Adipose tissue (tissue), 3 donors: ENCODE data around the gene B4GALNT4. TPM values are rescaled to one million over a fixed set of nuclear protein-coding genes. Genes with fewer than 3 reads are reported as not detected.
"Not testable (repeated sequence)": the region's sequence is repeated elsewhere in the genome, so short reads cannot be mapped to it uniquely, and the experiment has no call there.

ENCODE experiments used
- H3K27ac ChIP-seq: one replicate; pipeline ENCODE4 v1.5.1; 2013; ENCODE audit warnings: low read depth, low read length
- WGBS, 3 donors: extraction: QIAGEN DNeasy Blood & Tissue Kit; methylation state at CpG; one replicate each; pipeline ENCODE4 v1.1.7; 2013; 5-methylcytosine and 5-hydroxymethylcytosine counted together
- polyA plus RNA-seq, 3 donors: library from polyadenylated mRNA; stranded (reverse); fragments of 200-250 nt; gene quantifications; one replicate each; pipeline ENCODE4 v1.2.3, GENCODE V29; 2013
- donor health status: healthy with polysubstance abuse.
- donor health status: Bipolar disorder and iron deficiency.
- donor health status: healthy.

The B4GALNT4 gene
- polyA plus RNA-seq, 3 donors = 0.99 to 3.8 (median 1.6) TPM

- 84 to 88% (median 85%) methylated on average over 8 to 9 of the region's 11 CpGs for WGBS, 3 donors
- not testable (repeated sequence) for H3K27ac ChIP-seq
These were observed 42.2 kb downstream of the B4GALNT4 start for GRCh38 chr11:411520-411919.

GRCh38 chr11:412641-413119 lies 43.4 kb downstream of the B4GALNT4 start:
- H3K27ac ChIP-seq = no peak overlapping the region
- WGBS, 3 donors = 82 to 86% (median 84%) methylated on average over 13 to 15 of the region's 15 CpGs

- WGBS, 3 donors = 37 to 57% (median 40%) methylated on average over 13 of the region's 14 CpGs
These were observed 44.1 kb downstream of the B4GALNT4 start for GRCh38 chr11:413120-414081.

GRCh38 chr11:414318-414857 lies 45.1 kb downstream of the B4GALNT4 start:
- 28 to 63% (median 36%) methylated on average over 9 of the region's 9 CpGs for WGBS, 3 donors
- no peak overlapping the region for H3K27ac ChIP-seq

More at GRCh38 chr11:413120-414081, 44.1 kb downstream of the B4GALNT4 start:
- H3K27ac ChIP-seq = no peak overlapping the region

GRCh38 chr11:415640-416041 lies 46.3 kb downstream of the B4GALNT4 start:
- no peak overlapping the region for H3K27ac ChIP-seq
- WGBS, 3 donors = 53 to 69% (median 67%) methylated on average over 5 of the region's 5 CpGs

- 7 to 9% (median 9%) methylated on average over 42 to 45 of the region's 45 CpGs for whole genome bisulfite sequencing, 3 donors
- H3K27ac ChIP-seq = no peak overlapping the region
These were observed 46.9 kb downstream of the B4GALNT4 start for GRCh38 chr11:416051-416756.

- no peak overlapping the region for H3K27ac ChIP-seq
- 2% methylated on average over 46 to 97 of the region's 97 CpGs for WGBS, 3 donors
These were observed 47.7 kb downstream of the B4GALNT4 start for GRCh38 chr11:416757-417621.

GRCh38 chr11:417652-418342 lies 48.5 kb downstream of the B4GALNT4 start:
- 57 to 68% (median 60%) methylated on average over 19 of the region's 19 CpGs for WGBS, 3 donors
- no peak overlapping the region for H3K27ac ChIP-seq

GRCh38 chr11:418343-419247 lies 49.3 kb downstream of the B4GALNT4 start:
- no peak overlapping the region for H3K27ac ChIP-seq
- WGBS, 3 donors = 85 to 94% (median 86%) methylated on average over 29 to 30 of the region's 30 CpGs

- WGBS, 3 donors = 81 to 89% (median 86%) methylated on average over 20 of the region's 20 CpGs
- H3K27ac ChIP-seq = no peak overlapping the region
These were observed 50.1 kb downstream of the B4GALNT4 start for GRCh38 chr11:419248-420005.

- WGBS, 3 donors = 60 to 68% (median 60%) methylated on average over 70 to 71 of the region's 71 CpGs
These were observed 51.0 kb downstream of the B4GALNT4 start for GRCh38 chr11:420054-420910.

GRCh38 chr11:420911-421321 lies 51.6 kb downstream of the B4GALNT4 start:
- WGBS, 3 donors = 79 to 90% (median 89%) methylated on average over 21 of the region's 21 CpGs
- no peak overlapping the region for H3K27ac ChIP-seq

More at GRCh38 chr11:420054-420910, 51.0 kb downstream of the B4GALNT4 start:
- no peak overlapping the region for H3K27ac ChIP-seq

GRCh38 chr11:422249-422656 lies 53.0 kb downstream of the B4GALNT4 start:
- WGBS, 3 donors = 82 to 85% (median 84%) methylated on average over 10 of the region's 10 CpGs

GRCh38 chr11:424232-424631 lies 54.9 kb downstream of the B4GALNT4 start:
- H3K27ac ChIP-seq = no peak overlapping the region
- WGBS, 3 donors = 90 to 92% (median 90%) methylated on average over 4 of the region's 4 CpGs

More at GRCh38 chr11:422249-422656, 53.0 kb downstream of the B4GALNT4 start:
- no peak overlapping the region for H3K27ac ChIP-seq

- WGBS, 3 donors = 56 to 76% (median 58%) methylated on average over 22 to 33 of the region's 45 CpGs
- H3K27ac ChIP-seq = not testable (repeated sequence)
These were observed 55.5 kb downstream of the B4GALNT4 start for GRCh38 chr11:424766-425165.
